GM18861 (cell line): ENCODE data around the gene TTC17.
"Not testable (repeated sequence)": the region's sequence is repeated elsewhere in the genome, so short reads cannot be mapped to it uniquely, and the experiment has no call there.

Experiments
- ATAC-seq: cut with Tn5 transposase; IDR thresholded peaks from one replicate; pipeline ENCODE4 v1.9.1; 2021; ENCODE audit not compliant: unreplicated experiment

TTC17 gene

GRCh38 chr11:43384393-43384792 is 25.7 kb downstream of the TTC17 start:
- no peak for ATAC-seq

DNA sequence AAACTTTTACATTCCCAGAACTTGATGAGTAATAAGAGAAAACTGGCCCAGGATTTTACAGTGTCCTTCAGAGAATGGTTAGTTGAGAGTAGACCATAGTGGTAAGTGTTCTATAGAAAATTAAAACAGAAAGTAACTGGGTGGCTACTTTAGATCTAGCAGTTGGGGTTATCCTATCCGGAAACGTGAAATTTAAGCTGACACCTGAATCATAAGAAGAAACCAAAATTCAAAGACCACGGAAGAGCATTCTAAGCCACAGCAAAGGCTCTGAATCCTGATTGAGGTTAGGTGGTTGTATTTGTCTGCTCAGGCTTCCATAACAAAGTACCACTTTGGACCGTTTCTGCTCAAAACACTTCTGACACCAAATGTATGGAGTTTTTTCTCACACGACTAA is 34.0 kb downstream of the TTC17 start:
- ATAC-seq: no peak

DNA sequence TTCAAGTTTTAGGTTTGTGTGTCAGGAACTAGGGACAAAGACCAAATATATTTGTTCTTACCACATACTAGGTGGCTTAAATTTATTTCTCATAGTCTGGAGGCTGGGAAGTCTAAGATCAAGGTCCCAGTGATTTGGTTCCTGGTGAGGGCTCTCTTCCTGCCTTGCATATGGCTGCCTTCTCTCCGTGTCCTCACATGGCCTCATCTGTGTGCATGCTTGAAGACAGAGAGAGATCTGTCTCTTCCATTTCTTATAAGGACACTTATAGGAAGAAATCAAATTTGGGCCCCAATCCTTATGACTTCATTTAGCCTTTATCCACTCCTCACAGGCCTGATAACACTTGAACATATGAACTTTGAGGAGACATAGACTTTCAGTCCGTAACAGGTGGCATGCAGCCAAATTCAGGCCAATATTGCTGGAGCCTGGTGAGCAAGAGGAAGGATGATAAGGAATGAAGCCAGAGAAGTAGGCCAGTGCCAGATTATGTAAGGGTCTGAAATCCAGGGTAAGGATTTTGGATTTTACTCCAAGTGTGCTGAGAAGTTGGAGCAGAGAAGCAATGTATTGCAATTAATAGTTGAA is 35.1 kb downstream of the TTC17 start:
- ATAC-seq: no peak

GRCh38 chr11:43396617-43397016 is 37.9 kb downstream of the TTC17 start:
- no peak for ATAC-seq

DNA sequence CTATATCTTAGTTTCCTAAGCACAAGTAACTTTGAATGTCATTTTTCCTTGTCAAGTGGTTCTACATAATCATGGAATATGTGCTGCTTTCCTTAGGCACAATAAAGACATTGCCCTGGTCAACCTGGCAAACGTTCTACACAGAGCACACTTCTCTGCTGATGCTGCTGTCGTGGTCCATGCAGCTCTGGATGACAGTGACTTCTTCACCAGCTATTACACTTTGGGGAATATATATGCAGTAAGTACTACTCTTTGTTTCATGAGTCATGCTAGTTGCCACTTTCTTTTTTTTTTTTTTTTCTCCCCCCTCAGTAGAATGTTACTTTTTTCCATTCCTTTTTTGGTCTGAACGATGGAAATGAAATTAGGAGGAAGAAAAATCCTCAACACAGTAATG is 38.5 kb downstream of the TTC17 start:
- no peak for ATAC-seq

DNA sequence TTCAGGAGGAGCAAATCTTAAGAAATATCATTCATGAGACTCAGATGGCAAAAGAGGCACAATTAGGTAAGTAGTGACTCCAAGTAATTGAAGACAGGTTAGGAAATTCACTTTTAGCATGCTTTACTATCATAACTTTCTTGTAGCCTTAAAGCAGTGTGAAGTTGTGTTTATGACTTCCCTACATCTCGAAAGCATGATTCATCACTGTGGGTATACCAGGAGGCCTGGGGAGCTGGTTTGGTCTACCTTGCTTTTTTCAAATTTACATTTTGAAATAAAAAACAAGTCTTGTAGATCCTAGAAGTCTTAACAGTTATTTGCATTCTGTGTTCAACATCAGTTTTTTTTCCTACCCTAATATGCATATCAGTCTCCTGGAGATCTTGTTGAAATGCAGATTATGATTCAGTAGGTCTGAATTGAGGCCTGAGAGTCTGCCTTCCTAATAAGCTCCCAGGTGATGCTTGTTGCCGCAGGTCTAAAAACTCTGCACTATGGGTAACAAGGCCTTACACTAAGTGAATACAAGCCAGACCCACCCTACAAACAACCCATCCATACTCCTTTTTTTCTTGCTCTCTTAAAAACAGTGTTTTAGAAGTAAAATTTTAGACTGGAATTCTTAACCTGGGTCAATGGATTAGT is 41.4 kb downstream of the TTC17 start:
- no peak for ATAC-seq

DNA sequence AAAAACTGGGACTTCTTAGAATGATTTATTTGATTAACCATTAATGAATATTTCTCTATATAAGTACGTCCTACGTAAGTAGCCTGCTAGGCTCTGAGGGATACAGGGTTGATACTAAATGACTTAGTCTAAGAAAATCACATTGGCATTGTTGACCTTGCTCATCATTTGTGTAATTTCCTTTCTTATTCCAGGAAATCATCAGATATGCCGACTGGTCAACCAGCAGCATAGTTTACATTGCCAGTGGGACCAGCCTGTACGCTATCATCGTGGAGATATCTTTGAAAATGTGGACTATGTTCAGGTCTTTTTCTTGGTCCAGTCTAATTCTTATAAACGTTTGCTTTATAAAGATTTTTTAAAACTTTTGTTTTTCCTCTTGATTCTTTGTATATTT is 42.5 kb downstream of the TTC17 start:
- ATAC-seq: no peak

DNA sequence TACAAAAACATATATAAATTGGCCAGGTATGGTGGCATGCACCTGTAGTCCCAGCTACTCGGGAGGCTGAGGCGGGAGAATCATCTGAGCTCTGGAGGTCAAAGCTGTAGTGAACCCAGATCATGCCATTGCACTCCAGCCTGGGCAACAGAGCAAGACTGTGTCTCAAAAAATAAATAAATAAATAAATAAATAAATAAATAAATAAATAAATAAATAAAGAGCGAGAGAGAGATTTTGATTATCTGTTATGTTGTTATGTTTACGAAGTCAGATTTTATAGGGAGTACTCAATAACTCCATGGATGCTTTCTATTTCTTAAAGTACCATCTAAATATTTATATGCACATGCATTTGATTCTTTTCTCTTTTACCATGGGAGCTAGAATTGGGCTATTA is 43.1 kb downstream of the TTC17 start:
- not testable (repeated sequence) for ATAC-seq

- ATAC-seq: no peak
These were observed 44.9 kb downstream of the TTC17 start for GRCh38 chr11:43403357-43404231.

DNA sequence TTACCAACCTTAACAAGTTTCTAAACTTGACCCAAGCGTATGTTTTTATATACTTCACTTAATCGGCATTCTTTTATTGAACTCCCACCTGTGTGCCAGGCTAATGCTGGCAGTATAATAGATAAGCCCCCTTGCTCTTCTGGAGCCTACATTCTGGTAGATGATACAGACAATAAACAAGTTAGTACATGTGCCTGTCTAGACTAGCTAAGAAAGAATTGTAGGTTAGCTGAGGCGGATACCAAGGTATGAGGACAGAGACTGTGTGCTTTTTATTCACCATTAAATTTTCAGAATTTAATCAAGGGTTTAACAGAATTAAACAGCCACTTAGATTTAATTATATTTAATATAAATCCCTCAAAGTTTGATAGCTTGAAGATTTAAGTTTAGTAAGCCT is 45.7 kb downstream of the TTC17 start:
- no peak for ATAC-seq

- ATAC-seq: no peak
These were observed 46.2 kb downstream of the TTC17 start for GRCh38 chr11:43404836-43405479.

- ATAC-seq: no peak
These were observed 49.6 kb downstream of the TTC17 start for GRCh38 chr11:43408277-43408676.

GRCh38 chr11:43410394-43410793 is 51.7 kb downstream of the TTC17 start:
- no peak for ATAC-seq

DNA sequence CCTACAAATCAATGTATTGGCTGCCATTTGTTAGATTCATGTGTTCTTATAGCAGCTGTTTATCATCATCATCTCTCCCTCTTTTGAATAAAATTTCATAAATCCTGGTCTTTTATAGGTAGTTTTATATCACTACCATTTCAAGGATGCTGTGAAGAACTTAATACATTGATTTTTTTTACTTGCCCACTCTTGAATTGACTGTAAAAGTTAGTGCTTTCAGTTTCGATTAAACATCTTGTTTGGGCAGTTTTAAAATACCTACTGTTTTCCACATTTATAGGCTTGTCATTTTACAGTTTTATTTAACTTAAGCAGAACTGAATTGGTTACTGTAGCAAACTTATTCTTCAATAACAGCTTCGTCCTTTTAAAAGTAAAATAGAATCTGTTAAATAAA is 59.5 kb downstream of the TTC17 start:
- peak; percentile 61 for ATAC-seq

DNA sequence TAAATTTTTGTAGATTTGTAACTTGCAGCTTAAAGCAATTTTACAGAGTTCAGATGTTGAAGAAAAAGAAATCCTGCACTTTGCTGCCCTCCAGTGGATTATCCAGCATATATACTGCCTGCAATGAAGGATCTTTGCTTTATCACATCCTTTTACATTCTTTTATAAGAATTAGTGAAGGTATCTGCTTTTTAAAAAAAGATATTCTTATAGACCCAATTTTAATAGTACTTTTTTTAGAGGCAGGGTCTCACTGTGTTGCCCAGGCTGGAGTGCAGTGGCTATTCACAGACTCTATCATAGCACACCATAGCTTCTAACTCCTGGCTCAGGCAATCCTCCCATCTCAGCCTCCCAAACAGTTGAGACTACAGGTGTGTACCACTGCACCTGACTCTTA is 60.7 kb downstream of the TTC17 start:
- no peak for ATAC-seq

DNA sequence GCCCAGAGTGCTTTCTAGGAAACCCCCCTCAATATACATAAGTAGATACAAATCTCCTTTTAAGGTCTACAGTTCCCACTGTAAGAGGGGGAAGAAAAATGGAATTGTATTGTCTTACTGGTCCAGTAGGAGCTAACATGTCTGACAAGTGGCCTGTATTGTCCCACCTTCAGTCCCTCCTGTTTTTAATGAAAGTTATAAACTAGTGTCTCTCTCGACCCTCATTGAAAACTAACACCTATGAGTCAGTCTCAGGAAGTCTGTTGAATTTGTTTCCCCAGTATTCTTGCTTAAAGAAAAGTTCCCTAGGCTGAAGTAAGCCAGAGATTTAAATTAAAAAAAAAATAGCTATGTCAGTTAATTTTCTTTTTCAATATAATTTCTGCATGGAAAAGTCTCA is 69.3 kb downstream of the TTC17 start:
- no peak for ATAC-seq

DNA sequence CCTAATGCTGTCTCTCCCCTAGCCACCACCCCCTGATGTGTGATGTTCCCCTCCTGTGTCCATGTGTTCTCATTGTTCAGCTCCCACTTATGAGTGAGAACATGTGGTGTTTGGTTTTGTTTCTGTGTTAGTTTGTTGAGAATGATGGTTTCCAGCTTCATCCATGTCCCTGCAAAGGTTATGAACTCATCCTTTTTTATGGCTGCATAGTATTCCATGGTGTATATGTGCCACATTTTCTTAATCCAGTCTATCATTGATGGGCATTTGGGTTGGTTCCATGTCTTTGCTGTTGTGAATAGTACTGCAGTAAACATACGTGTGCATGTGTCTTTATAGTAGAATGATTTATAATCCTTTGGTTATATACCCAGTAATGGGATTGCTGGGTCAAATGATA is 72.2 kb downstream of the TTC17 start:
- ATAC-seq: not testable (repeated sequence)

- ATAC-seq: no peak
These were observed 76.2 kb downstream of the TTC17 start for GRCh38 chr11:43434893-43435292.

DNA sequence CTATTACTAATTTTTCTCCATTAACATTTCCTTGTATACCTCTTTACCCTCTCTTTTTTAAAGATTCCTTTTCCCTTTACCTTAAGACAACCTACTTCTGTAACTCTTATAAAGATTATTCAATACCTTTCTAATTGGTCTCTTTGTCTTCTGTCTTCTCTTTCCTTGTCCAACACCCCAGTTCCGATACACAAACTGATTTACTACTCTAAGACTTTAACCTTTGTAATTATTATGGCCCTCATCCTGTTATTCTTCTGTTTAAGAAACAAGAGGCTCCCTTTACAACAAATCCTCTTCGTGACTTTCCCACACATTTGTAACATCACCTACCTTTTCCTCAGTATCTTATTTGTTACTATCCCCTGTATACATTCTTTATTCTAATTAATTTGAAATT is 81.8 kb downstream of the TTC17 start:
- ATAC-seq: no peak

GRCh38 chr11:43443811-43444210 is 85.1 kb downstream of the TTC17 start:
- no peak for ATAC-seq

GRCh38 chr11:43447151-43447550 is 88.4 kb downstream of the TTC17 start:
- no peak for ATAC-seq

DNA sequence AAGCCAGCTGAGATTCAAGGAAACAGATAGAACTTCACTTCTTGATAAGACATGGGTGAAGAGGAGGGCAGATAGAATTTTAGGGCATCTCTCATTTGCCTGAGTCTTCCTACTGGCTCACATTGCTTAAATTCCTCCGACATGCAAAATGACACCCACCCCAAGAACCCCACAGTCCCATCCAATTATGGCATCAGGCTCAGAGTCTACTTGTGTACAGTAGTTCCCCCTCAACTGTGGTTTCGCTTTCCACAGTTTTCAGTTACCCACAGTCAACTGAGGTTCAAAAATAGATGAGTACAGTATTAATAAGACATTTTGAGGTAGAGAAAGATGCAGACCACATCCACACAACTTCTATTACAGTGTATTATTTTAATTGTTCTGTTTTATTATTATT is 99.8 kb downstream of the TTC17 start:
- ATAC-seq: no peak
